ENCODE results near the gene BRINP2.

The BRINP2 gene

DNA sequence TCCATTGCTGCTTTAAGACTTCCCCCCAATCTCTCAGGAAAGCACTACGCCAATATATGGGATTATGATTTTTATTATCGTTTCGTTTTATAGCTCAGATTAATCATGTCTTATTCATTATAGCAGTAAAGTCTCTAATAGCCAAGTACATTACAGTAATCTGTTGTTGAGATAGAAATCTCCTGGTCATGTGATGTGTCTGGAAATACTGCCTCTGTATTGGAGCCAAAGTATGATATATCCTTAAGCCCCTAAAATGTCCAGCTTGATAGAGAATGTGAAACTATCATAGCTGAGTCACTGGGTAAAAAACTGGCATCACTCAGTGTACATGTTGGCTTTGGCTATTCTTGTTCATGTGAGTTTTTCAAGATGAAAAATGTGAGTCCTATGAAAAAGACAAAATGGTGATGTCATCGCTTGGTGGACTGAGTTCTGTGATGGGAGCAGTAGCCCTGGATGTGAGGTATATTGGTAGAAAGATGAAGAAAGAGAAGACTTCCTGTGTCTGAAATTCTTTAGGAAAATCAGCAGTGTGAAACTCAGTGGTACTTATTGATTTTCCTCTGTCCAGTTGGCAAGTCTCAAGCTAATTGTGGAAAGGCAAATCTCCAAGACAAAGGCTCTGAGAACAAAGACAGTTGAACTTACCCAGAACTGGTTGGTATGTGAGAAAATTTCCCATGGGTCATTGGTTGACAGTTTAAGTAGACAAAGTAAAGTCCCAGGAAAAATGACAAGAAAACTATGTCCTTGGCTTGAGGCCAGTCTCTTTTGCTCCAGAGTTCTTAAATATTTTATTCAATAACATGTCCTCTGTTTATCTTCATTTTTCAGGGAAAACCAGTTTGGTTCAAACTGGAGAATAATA lies 76.2 kb downstream of the BRINP2 start:
- no peak for ATAC-seq

DNA sequence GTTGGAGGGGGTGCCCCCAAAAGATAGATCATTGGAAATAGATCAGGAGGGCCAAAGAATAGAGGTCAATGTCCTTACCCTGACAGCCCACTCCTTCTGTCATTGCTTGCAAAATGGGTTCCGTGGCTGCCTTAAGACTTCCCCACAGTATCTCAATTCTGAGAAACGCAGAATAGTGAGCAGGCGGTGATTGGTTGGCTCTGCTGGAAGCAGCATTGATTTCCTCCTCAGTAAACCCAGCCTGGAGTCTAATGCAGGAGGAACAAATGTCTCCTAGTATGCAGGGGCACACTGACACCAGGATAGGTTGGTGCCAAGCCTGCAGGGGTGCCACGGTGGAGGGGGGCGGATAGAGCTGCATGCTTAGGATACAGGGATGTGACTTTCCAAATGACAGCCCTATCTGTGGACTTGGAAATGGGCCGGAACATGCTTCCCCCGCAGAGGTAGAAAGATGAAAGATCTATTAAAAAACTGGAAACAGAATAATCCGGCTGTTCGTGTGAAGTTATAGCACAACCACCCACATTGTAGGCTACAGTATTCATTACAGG lies 76.9 kb downstream of the BRINP2 start:
- ATAC-seq = no peak
- TF ChIP-seq, protein P1, sequence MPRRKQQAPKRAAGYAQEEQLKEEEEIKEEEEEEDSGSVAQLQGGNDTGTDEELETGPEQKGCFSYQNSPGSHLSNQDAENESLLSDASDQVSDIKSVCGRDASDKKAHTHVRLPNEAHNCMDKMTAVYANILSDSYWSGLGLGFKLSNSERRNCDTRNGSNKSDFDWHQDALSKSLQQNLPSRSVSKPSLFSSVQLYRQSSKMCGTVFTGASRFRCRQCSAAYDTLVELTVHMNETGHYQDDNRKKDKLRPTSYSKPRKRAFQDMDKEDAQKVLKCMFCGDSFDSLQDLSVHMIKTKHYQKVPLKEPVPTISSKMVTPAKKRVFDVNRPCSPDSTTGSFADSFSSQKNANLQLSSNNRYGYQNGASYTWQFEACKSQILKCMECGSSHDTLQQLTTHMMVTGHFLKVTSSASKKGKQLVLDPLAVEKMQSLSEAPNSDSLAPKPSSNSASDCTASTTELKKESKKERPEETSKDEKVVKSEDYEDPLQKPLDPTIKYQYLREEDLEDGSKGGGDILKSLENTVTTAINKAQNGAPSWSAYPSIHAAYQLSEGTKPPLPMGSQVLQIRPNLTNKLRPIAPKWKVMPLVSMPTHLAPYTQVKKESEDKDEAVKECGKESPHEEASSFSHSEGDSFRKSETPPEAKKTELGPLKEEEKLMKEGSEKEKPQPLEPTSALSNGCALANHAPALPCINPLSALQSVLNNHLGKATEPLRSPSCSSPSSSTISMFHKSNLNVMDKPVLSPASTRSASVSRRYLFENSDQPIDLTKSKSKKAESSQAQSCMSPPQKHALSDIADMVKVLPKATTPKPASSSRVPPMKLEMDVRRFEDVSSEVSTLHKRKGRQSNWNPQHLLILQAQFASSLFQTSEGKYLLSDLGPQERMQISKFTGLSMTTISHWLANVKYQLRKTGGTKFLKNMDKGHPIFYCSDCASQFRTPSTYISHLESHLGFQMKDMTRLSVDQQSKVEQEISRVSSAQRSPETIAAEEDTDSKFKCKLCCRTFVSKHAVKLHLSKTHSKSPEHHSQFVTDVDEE (CRISPR knock-in tag; IDR thresholded peaks at IDR 0.05) = no peak
- TF ChIP-seq PPARA (CRISPR knock-in tag; IDR thresholded peaks at IDR 0.05; ENCODE audit: borderline replicate concordance) (no peak), ZNF70 (CRISPR knock-in tag; IDR thresholded peaks at IDR 0.05) (no peak), OSR1 (CRISPR knock-in tag; IDR thresholded peaks at IDR 0.05) (no peak), ZC3H10 (CRISPR knock-in tag; IDR thresholded peaks at IDR 0.05) (no peak), CSDC2 (CRISPR knock-in tag; IDR thresholded peaks at IDR 0.05) (no peak), ZFP3 (CRISPR knock-in tag; IDR thresholded peaks at IDR 0.05) (no peak), BACH2 (CRISPR knock-in tag; IDR thresholded peaks at IDR 0.05; ENCODE audit: borderline replicate concordance) (no peak), ARNTL (CRISPR knock-in tag; IDR thresholded peaks at IDR 0.05; ENCODE audit: borderline replicate concordance, low read depth) (no peak), ISL1 (CRISPR knock-in tag; IDR thresholded peaks at IDR 0.05) (no peak), RARB (CRISPR knock-in tag; IDR thresholded peaks at IDR 0.05) (no peak), ZNF8 (CRISPR knock-in tag; IDR thresholded peaks at IDR 0.05) (no peak), TOX (CRISPR knock-in tag; IDR thresholded peaks at IDR 0.05; ENCODE audit: borderline replicate concordance) (no peak)
- TF ChIP-seq, protein P2, sequence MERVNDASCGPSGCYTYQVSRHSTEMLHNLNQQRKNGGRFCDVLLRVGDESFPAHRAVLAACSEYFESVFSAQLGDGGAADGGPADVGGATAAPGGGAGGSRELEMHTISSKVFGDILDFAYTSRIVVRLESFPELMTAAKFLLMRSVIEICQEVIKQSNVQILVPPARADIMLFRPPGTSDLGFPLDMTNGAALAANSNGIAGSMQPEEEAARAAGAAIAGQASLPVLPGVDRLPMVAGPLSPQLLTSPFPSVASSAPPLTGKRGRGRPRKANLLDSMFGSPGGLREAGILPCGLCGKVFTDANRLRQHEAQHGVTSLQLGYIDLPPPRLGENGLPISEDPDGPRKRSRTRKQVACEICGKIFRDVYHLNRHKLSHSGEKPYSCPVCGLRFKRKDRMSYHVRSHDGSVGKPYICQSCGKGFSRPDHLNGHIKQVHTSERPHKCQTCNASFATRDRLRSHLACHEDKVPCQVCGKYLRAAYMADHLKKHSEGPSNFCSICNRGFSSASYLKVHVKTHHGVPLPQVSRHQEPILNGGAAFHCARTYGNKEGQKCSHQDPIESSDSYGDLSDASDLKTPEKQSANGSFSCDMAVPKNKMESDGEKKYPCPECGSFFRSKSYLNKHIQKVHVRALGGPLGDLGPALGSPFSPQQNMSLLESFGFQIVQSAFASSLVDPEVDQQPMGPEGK (CRISPR knock-in tag; IDR thresholded peaks at IDR 0.05; ENCODE audit: borderline replicate concordance) = no peak
- TF ChIP-seq, protein P3, sequence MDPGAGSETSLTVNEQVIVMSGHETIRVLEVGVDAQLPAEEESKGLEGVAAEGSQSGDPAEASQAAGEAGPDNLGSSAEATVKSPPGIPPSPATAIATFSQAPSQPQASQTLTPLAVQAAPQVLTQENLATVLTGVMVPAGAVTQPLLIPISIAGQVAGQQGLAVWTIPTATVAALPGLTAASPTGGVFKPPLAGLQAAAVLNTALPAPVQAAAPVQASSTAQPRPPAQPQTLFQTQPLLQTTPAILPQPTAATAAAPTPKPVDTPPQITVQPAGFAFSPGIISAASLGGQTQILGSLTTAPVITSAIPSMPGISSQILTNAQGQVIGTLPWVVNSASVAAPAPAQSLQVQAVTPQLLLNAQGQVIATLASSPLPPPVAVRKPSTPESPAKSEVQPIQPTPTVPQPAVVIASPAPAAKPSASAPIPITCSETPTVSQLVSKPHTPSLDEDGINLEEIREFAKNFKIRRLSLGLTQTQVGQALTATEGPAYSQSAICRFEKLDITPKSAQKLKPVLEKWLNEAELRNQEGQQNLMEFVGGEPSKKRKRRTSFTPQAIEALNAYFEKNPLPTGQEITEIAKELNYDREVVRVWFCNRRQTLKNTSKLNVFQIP (CRISPR knock-in tag; IDR thresholded peaks at IDR 0.05; ENCODE audit: borderline replicate concordance, low read depth) = no peak

More for the DNA sequence above, 76.2 kb downstream of the BRINP2 start:
- peak; percentile 57 for TF ChIP-seq ISL1 (CRISPR knock-in tag; IDR thresholded peaks at IDR 0.05)
- no peak for TF ChIP-seq ZNF70 (CRISPR knock-in tag; IDR thresholded peaks at IDR 0.05)

DNA sequence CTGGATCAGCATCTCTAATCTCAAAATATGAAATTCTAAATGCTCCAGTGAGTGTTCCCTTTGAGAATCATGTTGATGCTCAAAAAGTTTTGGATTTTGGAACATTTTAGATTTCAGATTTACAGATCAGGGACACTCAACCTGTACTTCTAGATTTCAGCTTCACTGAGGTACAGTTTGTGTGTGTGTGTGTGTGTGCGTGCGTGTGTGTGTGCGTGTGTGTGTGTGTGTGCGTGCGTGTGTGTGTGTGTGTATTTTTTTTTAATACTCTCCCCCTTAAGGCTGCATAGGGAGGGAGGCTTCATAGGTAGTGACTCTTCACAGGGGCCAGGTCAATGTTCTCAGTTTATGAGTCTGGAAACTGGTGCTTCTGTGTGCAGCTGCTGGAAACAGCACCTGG lies 77.5 kb downstream of the BRINP2 start:
- ATAC-seq = no peak
- TF ChIP-seq BACH2 (CRISPR knock-in tag; IDR thresholded peaks at IDR 0.05; ENCODE audit: borderline replicate concordance) = no peak
- TF ChIP-seq ZNF565 (CRISPR knock-in tag; conservative IDR thresholded peaks at IDR 0.05; ENCODE audit: low read depth) = no peak
- no peak for TF ChIP-seq ISL1 (CRISPR knock-in tag; IDR thresholded peaks at IDR 0.05)
- TF ChIP-seq RARB (CRISPR knock-in tag; IDR thresholded peaks at IDR 0.05) = no peak
- TF ChIP-seq PPARA (CRISPR knock-in tag; IDR thresholded peaks at IDR 0.05; ENCODE audit: borderline replicate concordance) = no peak
- TF ChIP-seq CSDC2 (CRISPR knock-in tag; IDR thresholded peaks at IDR 0.05) = no peak
- no peak for TF ChIP-seq SNAI2 (CRISPR knock-in tag; IDR thresholded peaks at IDR 0.05)
- TF ChIP-seq ZNF8 (CRISPR knock-in tag; IDR thresholded peaks at IDR 0.05) = no peak
- TF ChIP-seq TCF4 (CRISPR knock-in tag; IDR thresholded peaks at IDR 0.05; ENCODE audit: borderline replicate concordance) = no peak
- TF ChIP-seq ARNTL (CRISPR knock-in tag; IDR thresholded peaks at IDR 0.05; ENCODE audit: borderline replicate concordance, low read depth) = no peak
- TF ChIP-seq ZFP3 (CRISPR knock-in tag; IDR thresholded peaks at IDR 0.05) = no peak
- TF ChIP-seq ESRRG (CRISPR knock-in tag; IDR thresholded peaks at IDR 0.05) = no peak
- TF ChIP-seq ZFP30 (CRISPR knock-in tag; IDR thresholded peaks at IDR 0.05) = no peak
- TF ChIP-seq, protein P2 (CRISPR knock-in tag; IDR thresholded peaks at IDR 0.05; ENCODE audit: borderline replicate concordance) = no peak
- TF ChIP-seq, protein P4, sequence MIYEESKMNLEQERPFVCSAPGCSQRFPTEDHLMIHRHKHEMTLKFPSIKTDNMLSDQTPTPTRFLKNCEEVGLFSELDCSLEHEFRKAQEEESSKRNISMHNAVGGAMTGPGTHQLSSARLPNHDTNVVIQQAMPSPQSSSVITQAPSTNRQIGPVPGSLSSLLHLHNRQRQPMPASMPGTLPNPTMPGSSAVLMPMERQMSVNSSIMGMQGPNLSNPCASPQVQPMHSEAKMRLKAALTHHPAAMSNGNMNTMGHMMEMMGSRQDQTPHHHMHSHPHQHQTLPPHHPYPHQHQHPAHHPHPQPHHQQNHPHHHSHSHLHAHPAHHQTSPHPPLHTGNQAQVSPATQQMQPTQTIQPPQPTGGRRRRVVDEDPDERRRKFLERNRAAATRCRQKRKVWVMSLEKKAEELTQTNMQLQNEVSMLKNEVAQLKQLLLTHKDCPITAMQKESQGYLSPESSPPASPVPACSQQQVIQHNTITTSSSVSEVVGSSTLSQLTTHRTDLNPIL (CRISPR knock-in tag; IDR thresholded peaks at IDR 0.05; ENCODE audit: low read depth) = no peak
- TF ChIP-seq, protein P3 (CRISPR knock-in tag; IDR thresholded peaks at IDR 0.05; ENCODE audit: borderline replicate concordance, low read depth) = no peak
- TF ChIP-seq, protein P5, sequence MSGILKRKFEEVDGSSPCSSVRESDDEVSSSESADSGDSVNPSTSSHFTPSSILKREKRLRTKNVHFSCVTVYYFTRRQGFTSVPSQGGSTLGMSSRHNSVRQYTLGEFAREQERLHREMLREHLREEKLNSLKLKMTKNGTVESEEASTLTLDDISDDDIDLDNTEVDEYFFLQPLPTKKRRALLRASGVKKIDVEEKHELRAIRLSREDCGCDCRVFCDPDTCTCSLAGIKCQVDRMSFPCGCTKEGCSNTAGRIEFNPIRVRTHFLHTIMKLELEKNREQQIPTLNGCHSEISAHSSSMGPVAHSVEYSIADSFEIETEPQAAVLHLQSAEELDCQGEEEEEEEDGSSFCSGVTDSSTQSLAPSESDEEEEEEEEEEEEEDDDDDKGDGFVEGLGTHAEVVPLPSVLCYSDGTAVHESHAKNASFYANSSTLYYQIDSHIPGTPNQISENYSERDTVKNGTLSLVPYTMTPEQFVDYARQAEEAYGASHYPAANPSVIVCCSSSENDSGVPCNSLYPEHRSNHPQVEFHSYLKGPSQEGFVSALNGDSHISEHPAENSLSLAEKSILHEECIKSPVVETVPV (CRISPR knock-in tag; IDR thresholded peaks at IDR 0.05) = no peak
- TF ChIP-seq ZNF70 (CRISPR knock-in tag; IDR thresholded peaks at IDR 0.05) = no peak
- TF ChIP-seq TOX (CRISPR knock-in tag; IDR thresholded peaks at IDR 0.05; ENCODE audit: borderline replicate concordance) = no peak
- TF ChIP-seq ZC3H10 (CRISPR knock-in tag; IDR thresholded peaks at IDR 0.05) = no peak
